Activated CD4-positive, CD25-positive, alpha-beta regulatory T cell treated with anti-CD3 and anti-CD28 coated beads, Interleukin-2, amount 50 U/mL, for 16 hours (primary cell): ENCODE results near the gene PDE1C.

ENCODE experiments used
- DNase-seq: peaks from one replicate; pipeline ENCODE4 v3.0.0-alpha.2; 2020; ENCODE audit warnings: low read depth, low spot score

Gene PDE1C

DNA sequence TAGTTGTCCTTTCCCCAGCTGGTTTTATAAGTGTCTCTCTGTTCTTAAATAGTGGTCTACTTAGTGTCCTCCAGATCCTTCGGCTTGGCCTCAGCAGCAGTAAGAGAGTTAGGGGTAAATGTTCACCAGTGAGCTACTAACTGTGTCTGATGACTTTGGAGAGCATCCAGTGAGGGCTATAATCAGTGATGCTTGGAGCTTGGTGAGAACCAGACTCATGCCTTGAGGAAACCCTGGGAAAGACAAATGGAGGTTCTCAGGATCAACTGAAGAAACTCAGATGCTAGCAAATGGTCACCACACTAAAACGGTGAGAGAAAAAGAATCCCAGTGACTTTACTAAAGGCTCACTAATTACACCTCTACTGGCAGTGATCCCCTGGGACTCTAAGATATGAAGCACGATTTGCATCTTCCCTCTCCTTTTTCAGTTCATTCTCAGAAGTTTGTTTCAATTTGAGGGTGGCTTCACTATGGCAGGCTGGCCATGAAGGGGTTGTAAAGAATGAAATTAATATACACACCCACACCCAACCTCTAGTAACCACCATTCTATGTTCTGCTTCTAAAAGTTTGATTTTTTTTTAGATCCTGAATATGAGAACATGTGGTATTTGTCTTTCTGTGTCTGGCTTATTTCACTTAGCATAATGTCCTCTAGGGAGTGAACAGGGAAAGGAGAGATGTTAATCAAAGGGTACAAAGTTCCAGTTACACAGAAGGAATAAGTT, 177.9 kb downstream of the PDE1C start:
- no peak for DNase-seq

DNA sequence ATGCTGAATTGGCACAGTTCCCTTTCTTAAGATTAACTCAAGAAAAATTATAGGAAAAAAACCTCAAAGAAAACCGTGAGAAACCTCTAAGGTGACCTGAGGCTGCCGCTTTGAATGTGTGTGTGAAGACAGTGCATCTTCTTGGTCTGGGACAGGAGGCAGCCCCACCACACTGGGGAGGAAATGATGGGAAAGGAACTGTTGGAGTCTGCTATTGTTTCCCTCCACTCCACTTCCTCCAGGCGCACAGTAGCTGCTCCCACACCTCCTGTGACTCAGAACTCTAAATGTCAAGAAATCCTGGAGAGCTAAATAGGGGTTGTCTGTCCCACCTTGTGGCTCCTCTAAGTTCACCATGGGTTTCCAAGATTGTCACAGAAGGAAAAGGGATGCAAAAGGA, 179.4 kb downstream of the PDE1C start:
- no peak for DNase-seq

DNA sequence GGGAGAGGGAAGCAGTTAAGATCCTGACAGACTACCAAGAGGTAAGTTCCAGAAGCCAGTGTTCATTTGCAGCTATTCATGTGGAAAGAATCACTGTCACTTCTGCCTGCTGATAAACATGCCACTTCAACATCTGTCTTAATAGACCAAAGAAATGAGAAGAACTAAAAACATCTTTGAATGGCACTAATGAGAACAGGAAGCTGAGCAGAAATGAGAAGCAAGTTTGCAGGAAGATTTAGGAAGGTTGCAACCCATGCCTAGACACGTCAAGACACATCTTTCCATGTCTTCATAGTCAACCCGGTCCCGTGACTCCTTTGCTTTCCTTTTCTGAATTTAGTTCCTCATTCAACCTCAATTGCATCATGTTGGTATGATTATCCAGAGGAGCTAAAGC, 180.0 kb downstream of the PDE1C start:
- DNase-seq, result no peak

DNA sequence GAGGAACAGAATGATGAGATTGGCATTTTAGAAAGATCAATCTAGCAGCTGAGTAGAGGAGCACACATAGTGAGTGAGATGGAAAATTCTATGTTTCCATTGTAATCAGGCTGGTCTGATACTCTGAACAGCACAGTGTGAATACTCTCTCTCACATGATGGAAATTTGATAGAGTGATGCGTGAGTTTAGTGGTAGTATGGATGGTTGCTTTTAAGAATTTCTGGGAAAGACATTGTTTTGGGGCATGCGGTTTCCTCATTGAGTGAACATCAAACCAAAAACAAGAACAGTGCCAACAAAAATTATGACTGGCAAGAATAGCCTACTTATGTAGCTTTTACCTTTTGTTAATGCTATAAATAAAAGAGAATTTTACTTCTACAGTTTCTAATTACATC, 183.2 kb downstream of the PDE1C start:
- DNase-seq, result no peak

DNA sequence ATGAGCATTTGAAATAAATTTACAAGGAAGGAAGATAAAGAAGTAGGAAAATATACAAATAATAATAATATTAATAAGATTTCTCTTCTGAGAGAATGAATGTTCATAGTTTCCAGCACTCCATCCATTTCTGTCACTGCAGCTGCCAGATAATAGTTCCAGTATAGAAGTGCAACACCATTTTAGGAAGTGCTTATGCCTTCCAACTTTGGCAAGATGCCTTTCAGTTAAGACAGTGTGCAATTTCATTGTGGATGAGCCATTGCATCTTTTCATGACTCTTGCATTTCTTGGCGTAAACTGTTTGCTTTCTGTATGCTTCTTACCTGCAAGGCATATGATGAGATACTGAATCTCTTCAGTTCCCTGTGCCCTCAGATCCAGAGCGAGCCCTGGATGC, 185.0 kb downstream of the PDE1C start:
- no peak for DNase-seq

DNA sequence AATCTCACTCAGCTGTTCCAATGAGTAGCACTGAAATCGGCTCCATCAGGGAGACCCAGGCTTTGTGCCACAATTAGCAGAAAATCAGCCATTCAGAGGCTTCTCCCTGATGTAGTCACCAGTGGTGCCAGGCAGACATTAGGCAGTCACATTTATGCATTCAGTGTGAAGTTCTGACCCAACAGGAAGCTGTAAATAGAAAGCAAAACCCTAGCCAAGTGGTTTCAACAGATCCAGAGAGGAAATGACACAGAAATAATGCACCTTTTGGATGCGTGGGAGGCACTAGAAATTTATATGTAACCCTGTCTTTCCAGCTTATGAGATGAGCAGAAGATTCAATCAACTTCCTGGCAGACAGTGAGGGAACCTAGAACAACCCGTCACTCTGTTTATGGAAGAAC, 186.4 kb downstream of the PDE1C start:
- no peak for DNase-seq

DNA sequence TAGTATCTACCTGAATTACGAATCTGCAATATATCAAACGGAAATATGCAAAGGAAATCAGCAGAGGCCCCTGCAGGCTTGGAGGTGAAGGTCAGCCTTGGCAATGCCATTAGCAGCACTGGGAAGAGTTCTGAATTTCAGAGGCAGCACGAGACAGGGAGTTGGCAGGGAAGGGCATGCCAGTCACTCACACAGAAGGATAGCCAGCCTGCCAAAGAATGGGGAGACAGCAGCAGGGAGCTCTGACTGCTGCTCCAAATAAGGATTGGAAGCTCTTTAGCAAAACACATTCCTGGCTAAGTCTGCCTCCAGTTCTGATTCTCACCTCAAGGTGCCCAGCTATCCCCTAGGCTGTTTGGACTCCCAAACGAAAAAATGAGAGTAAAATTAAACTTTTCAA, 188.0 kb downstream of the PDE1C start:
- no peak for DNase-seq

DNA sequence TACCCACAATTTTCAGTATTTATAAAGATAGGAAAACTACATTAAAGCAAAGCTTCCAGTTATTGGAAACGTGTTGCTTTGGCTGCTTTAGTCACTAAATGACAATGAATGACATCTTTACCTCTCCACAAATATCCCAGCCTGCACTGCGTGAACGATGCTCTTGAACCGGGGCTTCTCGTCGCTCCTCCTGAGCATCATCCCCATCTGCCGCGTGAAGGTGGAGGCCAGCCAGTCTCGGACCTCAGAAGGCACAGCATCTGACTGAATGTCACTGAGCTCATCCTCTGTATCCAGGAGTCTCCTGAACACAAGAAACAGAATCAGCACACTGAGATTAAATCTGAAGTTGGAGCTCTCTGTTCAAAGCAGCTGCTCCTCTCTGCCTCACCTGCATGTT, 191.3 kb downstream of the PDE1C start:
- DNase-seq, result no peak

DNA sequence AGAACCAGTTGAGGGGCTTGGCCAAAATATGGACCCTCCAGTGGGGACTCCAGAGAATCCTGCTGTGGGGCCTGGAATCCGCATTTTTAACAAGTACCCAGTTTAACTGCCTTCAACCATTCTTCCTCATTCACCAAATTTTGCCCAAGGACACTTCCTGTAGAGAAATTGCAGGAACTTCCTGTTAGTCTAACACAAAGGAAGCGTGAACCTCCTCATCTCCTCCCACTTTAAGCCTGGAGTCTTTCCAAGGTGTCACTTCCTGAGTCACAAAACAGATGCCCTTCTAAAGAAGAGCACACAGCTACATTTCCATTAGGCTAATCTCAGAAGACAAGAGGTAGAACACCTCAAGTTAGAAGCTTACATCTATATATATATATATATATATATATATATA, 194.8 kb downstream of the PDE1C start:
- no peak for DNase-seq

DNA sequence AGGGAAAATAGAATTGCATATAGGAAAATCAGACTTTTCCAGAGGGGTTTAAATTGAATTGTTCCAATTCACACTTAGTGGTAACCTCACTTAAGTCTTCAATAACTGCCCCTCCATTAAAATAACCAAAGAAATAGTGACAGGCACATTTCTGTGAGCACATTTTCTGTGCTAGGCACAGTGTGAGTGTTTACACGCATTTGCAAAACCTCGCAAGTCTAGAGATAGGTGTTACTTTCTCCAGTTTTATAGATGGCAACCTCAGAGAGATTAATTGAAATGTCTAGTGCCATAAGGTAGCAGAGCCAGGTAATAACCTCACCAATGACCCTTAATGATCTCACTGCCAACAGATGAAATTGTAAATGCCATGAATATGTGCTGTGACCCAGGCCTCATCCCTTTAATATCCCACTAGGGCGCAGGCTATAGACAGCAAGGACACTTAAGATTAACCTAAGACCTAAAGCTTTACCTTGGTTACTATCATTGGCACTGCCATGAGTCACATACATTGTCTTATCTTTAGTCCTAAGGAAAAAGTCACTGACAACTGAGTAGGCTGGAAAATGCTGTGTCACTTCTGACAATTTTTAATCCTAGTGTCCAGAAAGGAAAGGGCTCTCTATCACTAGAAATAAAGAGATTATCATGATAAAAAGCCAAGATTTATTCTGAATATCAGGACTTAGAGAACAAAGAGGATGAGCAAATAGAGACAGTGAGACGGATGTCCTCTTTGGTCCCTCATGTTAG, 195.4 kb downstream of the PDE1C start:
- no peak for DNase-seq

DNA sequence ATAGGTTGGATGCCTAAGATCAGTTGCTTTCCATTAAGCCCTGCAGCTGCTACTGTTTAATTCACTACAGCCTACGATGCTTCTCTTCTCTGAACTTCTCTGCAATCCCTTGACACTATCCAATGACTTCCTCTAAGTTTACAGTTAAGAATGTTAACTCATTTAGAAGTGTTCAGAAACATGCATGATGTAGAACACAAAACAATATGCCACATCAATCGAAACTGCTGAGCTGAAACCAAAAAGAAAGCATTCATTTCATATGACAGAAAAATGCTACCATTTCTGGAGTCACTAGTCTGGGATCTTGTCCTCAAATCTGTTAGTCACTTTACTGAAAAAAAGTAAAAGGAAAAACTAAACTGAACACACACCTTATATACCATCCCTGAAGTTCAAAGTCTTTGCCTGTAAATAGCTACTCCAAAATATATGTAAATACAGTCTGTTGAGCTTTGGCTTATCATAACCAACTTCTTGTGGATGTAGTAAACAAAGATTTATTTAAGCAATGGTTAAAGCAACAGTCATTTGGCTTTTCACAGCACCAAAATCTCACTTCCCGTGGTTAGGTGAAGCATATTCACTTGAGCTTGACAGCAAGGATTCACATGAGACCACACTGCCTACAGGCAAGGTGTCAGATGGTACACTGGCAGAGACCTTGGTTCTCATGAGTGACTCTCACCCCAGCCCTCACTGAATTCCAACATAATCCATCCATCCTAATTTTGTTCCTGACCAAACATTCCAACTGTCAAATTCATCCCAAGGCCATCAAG, 196.2 kb downstream of the PDE1C start:
- no peak for DNase-seq

DNA sequence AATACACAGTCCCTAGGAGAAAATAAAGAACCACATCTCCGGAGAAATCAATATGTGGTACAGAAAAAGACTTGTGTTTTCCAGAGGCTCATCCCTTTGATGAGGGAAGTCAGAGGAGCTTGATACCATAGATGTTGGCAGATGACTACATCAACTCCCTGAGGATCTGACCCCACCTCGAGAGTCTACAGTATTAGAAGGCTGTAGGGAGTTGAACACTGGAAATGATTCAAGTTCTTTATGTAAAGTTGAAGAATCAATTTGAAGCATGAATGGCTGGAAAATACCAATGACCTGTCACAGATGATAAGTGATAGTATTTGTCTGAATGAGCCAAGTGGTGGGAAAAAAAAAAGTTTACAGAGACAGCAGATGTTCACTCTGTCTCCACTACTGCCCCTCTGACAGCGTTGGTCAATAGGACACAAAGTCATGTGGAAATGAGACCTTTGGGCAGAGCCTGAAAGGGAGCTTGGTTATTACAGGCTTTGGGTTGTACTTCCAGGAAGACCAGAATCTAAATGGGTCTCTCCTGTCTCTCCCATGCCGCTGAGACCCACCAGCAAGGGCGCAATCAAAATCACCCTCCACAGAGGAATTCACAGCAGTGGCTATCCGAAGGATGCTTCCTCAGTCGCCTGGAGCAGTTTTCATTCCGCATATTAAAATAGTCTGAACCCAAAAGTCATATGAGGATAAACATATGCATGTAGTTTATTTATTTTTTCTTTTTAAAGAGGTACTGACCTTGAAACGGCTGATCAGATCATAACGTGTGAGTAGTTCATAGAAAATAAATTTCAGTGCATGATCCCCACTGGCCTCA, 197.4 kb downstream of the PDE1C start:
- no peak for DNase-seq

DNA sequence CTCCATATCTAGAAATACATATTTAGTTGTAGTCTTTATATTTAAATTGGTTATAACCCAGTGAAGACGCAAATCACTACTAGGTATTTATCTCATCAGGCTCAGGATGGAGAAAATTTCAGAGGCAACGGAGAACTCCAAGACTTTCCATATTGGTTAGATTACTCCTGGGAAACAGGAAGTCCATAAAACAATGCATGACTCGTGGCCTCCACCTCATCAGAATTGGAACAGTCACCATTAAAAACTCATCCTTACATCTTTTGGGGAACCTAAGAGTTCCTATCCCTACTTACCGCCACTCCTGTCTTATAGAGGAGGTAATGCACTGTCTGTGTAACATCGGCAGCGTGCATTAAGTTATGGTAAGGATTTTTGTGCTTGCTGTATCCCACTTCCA, 205.6 kb downstream of the PDE1C start:
- DNase-seq, result no peak

DNA sequence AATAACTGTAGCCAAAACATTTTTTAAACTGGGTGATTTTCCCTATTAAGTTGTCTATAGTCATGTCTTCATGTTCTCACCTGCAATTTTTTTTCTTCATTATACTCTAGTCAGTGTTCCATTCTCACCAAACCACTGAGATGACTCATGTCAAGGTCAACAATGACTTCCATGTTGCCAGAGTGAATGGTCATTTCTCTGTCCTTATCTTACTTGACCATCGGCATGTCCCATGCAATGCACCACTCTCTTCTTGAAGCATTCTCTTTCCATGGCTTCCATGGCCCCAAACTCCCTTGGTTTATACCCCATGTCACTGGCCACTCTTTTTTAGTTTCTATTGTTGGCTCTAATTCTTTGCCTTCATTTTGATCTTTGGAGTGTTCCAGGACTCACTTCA, 209.3 kb downstream of the PDE1C start:
- DNase-seq, result no peak

DNA sequence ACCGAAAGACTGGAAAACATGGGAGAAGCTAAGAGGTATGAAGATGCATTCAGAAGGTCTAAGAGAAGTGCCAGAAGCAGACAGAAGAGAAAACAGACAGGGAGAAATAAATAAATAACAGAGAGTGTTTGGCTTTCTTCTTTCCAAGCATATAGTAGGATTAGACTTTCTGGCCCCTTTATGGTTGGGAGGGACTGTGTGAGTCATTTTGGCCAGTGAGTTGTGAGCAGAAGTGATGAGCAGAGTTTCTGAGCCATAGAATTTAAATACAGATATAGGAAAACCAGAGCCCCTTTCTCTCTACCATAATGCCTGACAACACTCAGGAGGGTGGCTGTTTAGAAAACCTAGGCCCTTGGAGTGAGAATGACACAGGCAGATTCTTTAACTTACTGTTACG, 212.2 kb downstream of the PDE1C start:
- DNase-seq, result no peak

DNA sequence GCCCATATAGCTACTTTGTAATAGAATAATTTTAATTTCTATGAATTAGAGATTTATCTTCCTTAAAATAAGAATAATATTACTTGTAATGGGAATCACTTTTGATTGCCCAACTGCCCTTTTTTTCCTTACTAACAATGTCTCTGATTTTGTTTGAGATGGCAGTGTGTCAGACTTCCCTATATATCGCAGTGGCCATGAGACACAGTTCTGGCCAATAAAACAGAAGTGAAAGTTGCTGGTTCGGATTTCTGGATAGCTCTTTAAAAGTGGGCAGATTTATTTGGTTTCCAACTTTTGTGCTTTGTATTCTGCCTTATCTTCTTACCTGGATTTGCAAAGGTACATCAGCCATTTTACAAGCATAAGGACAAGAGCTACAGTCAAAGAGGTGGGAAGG, 213.0 kb downstream of the PDE1C start:
- DNase-seq, result no peak

DNA sequence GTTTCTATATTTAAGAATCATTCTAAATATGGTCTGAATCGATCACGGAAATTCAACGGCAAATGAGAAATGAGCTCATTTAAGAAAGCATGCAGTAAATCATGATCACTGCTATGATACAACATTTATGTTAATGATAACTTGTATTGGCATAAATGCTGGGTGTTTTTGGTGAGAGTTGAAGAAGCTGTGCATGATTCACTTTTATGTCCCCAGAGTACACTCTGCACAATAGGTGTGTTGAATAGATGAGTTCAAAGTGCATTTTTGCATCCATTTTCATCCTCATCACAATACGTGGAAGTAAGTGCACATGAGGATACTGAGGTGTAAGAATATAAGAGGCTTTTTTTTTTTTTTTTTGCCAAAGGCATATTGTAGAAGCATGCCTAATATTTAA, 213.9 kb downstream of the PDE1C start:
- no peak for DNase-seq

DNA sequence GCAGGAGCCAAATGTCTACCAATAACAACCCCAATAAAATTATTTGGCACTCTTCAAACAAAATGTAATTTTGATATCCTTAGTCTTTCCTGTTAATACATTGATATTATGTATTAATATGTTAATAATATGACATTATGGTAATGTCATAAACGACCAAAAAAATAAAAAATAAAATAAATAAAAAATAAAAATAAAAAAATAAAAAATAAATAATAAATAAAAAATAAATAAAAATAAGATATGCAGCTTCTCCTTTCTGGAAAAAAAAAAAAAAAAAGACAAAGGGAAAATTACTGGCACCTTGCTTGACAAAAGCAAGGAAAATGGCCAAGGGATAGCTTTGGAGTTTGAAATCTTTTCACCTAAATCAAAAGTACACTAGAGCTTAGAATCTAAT, 214.7 kb downstream of the PDE1C start:
- no peak for DNase-seq

DNA sequence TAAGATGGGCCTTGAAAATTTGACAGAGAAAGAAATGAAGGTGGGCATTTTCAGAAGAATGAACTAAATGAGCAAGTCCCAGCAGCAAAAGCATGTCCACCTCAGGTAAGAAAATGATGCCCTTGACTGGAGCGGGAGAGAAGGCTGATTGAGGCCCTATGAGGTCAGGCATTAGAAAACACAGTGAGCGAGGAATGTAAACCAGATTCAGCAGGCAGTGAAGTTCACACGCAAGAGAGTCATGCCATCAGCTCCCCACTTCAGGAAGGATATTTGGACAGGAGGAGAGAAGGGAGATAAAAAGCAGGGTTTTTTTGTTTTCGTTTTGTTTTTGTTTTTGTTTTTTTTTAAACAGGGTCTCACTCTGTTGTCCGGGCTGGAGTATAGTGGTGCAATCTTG, 216.8 kb downstream of the PDE1C start:
- no peak for DNase-seq

DNA sequence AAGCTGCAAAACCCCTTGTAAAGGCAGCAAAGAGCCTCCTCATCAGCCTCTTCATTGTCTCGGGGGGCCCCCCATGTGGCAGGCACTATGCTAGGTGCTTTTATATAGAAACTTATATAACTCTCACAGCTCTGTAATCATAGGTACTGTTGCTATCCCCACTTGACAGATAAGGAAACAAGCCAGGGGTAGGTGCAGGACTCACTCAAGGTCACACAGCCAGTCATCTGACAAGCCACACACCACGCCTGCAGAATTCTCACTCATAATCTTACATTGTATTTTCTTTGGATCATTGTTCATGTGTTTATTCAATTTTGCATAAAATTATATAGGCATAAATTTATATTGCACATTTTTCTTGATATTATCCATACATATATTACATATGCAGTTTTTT, 217.7 kb downstream of the PDE1C start:
- DNase-seq, result no peak

DNA sequence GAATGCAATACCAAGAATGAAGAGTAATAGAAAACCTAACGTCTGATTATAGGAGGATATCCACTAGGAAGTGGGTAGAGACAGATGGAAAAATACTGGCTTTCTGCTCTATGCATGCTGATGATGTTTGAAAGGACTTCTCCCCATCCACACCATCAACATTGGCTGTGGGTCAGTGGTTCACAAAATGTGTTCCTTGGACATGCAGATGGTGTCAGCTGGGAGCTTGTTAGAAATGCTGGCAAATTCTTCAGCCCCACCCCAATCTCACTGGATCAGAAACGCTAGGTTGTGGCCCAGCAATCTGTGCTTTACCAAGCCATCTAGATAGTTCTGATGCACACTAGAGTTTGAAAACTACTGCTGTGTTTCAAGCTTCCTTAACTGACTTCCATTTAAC, 219.1 kb downstream of the PDE1C start:
- DNase-seq, result no peak

DNA sequence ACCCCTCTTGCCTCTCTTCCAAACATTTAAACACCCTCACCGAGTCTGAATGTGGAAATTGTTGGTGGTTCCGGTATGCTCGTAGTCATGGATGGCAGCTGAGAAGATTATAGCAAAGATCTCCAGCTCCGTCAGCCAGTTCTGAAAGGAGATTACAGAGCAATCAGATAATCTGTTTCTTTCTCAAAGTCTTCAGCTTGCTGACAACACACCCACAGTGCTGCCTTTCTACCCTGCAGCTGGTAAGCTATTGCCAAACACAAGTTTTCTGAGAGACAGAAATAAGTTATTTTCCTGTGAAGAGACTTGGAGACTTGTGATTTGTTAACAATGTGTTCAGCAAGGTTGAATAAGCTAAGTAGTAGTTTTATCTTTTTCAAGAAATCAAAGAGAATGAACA, 219.6 kb downstream of the PDE1C start:
- DNase-seq, result no peak
